22Rv1 (cell line): Measurements from ENCODE around the gene PDZRN3.

Experiments used
- CTCF ChIP-seq: fragments of 450-650 bp; IDR thresholded peaks from 2 replicates; pipeline ENCODE4 v1.5.1; 2017; ENCODE audit warnings: mild to moderate bottlenecking
- ZFX ChIP-seq: fragments of 450-650 bp; IDR thresholded peaks from 2 replicates; pipeline ENCODE4 v1.6.1; 2017; ENCODE audit warnings: antibody characterized with exemption, borderline replicate concordance

DNA sequence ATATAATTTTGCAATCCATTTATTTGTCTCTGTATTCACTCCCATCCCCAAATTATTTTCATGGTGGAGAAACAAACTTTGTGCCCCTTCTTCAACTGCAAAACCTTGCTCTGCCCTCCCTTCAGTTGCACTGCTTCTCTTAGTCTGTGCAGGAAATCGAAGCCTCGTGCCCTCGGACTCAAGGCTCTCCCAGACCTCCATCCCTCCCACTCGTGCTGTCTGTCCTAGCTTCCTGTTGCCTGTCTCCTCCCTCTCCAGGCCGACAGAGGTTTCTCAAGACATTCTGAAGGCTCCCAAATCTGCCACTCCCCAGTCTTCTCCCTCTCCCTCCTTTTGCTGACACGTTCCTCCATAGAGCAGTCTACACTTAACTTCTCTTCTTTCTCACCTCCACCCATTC lies 177.6 kb downstream of the PDZRN3 start:
- TF ChIP-seq CTCF (no peak), ZFX (no peak)
